Immature natural killer cell (primary cell): Measurements from ENCODE around the gene OR2H2. TPM values are rescaled to one million over a fixed set of nuclear protein-coding genes. Genes with fewer than 3 reads are reported as not detected.

Experiments
- DNase-seq, 3 donors: peaks; one replicate each; pipeline ENCODE4 v3.0.0; 2022; ENCODE audit warnings: mixed read lengths in 1 of 3
- H3K27ac Mint-ChIP-seq, 6 donors: one replicate each; pipeline ENCODE4 v1.8.0; 2020; ENCODE audit warnings: mixed read lengths in 6 of 6, mild to moderate bottlenecking in 5 of 6, inconsistent platforms in 4 of 6, moderate library complexity in 3 of 6
- H3K27me3 Mint-ChIP-seq, 3 donors: one replicate each; pipeline ENCODE4 v1.8.0; 2020 to 2021; ENCODE audit warnings: low read depth in 3 of 3, mild to moderate bottlenecking in 3 of 3, mixed read lengths in 3 of 3, moderate library complexity in 3 of 3, inconsistent platforms in 1 of 3
- H3K36me3 Mint-ChIP-seq, 3 donors: one replicate each; pipeline ENCODE4 v1.8.0; 2020; ENCODE audit warnings: mixed read lengths in 3 of 3, inconsistent platforms in 2 of 3, mild to moderate bottlenecking in 2 of 3
- H3K4me1 Mint-ChIP-seq, 2 donors: one replicate each; pipeline ENCODE4 v1.8.0; 2020; ENCODE audit warnings: inconsistent platforms in 2 of 2, mild to moderate bottlenecking in 2 of 2, mixed read lengths in 2 of 2, moderate library complexity in 1 of 2
- H3K4me3 Mint-ChIP-seq, 5 donors: one replicate each; pipeline ENCODE4 v1.8.0; 2020; ENCODE audit warnings: mild to moderate bottlenecking in 5 of 5, mixed read lengths in 5 of 5, inconsistent platforms in 3 of 5, moderate library complexity in 3 of 5
- H3K9me3 Mint-ChIP-seq, 6 donors: one replicate each; pipeline ENCODE4 v1.8.0; 2020; ENCODE audit warnings: mild to moderate bottlenecking in 6 of 6, mixed read lengths in 6 of 6, inconsistent platforms in 4 of 6, moderate library complexity in 3 of 6
- polyA plus RNA-seq, 3 donors: library from polyadenylated mRNA; unstranded; fragments of 300-500 nt; fragmentation: Illumina TruSeq; gene quantifications; one replicate each; pipeline ENCODE4 v1.2.3, GENCODE V29; 2021

The OR2H2 gene
- not detected for polyA plus RNA-seq

GRCh38 chr6:29584821-29585220 lies at the start of gene OR2H2:
OR2H2 (plus strand) TSS chr6:29585121; CDS start chr6:29587945, 2,824 bp downstream.
- peaks cover 2 to 12% (median 6%) of the 10 kb centered on the region in 3 donors for H3K27me3 Mint-ChIP-seq
- DNase-seq: no peak
- H3K4me1 Mint-ChIP-seq: no peaks in the 10 kb centered on the region
- H3K36me3 Mint-ChIP-seq: no peaks in the 10 kb centered on the region
- H3K4me3 Mint-ChIP-seq: no peak within 1 kb of the TSS
- no peaks in the 10 kb centered on the region for H3K9me3 Mint-ChIP-seq
- no peak within 1 kb of the TSS for H3K27ac Mint-ChIP-seq

GRCh38 chr6:29537714-29538403 lies 47.1 kb upstream of the OR2H2 start:
- Mint-ChIP-seq H3K9me3 (no peaks in the 10 kb centered on the region), H3K27me3 (peaks cover 2 to 4% (median 3%) of the 10 kb centered on the region in 3 donors), H3K4me1 (no peaks in the 10 kb centered on the region), H3K27ac (no peak overlapping the region), H3K36me3 (no peaks in the 10 kb centered on the region), H3K4me3 (no peak overlapping the region)
- no peak for DNase-seq

- no peaks in the 10 kb centered on the region for H3K9me3 Mint-ChIP-seq
- H3K27ac Mint-ChIP-seq: no peak overlapping the region
- DNase-seq: no peak
- H3K4me3 Mint-ChIP-seq: no peak overlapping the region
- peaks cover 0 to under 1% of the 10 kb centered on the region in 2 donors for H3K4me1 Mint-ChIP-seq
- no peaks in the 10 kb centered on the region for H3K36me3 Mint-ChIP-seq
- peaks cover 2 to 12% (median 7%) of the 10 kb centered on the region in 3 donors for H3K27me3 Mint-ChIP-seq
These were observed 37.3 kb upstream of the OR2H2 start for GRCh38 chr6:29547573-29547972.

DNA sequence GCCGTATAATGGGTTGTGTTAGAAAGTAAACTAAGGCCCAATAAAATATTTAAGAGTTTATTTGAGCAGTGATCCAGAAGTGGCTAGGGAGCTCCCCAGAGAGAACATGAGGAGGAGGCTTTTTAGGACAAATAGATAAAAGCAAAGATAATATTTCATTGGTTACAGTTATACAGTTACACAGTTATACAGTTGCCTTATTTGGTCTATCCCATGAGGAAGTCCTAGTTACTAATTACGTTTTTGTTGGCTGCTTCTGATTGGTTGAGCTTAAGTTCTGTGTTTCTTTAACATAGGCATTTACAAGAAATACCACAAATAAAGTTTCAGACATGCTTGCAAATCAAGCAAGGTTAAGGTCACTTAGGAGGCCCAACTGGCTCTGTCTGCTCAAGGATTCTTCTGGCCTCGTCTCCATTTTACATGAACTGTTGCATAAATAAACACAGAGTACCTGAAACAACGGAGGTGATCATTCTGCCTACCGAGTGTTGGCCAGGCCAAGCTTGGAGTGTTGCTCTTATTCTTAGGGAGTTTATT lies 32.3 kb upstream of the OR2H2 start:
- Mint-ChIP-seq H3K9me3 (peaks cover 0 to 5% (median 0%) of the 10 kb centered on the region in 6 donors), H3K4me1 (peaks cover 14 to 17% of the 10 kb centered on the region in 2 donors), H3K36me3 (no peaks in the 10 kb centered on the region), H3K27me3 (peaks cover 2 to 50% (median 14%) of the 10 kb centered on the region in 3 donors), H3K27ac (no peak overlapping the region), H3K4me3 (peak overlapping the region; percentile 20 to 67 (median 60))
- peak; percentile 14 to 47 (median 31) for DNase-seq

- Mint-ChIP-seq H3K27ac (no peak overlapping the region), H3K4me1 (peaks cover 14 to 17% of the 10 kb centered on the region in 2 donors), H3K36me3 (no peaks in the 10 kb centered on the region), H3K9me3 (peaks cover 0 to 5% (median 0%) of the 10 kb centered on the region in 6 donors), H3K27me3 (peaks cover 2 to 51% (median 14%) of the 10 kb centered on the region in 3 donors), H3K4me3 (peak overlapping the region; percentile 39 to 67 (median 60))
- peak in 1 of 3 donors; percentile 2 for DNase-seq
These were observed 31.5 kb upstream of the OR2H2 start for GRCh38 chr6:29553268-29554057.

GRCh38 chr6:29554764-29555163 lies 30.2 kb upstream of the OR2H2 start:
- no peak overlapping the region for H3K27ac Mint-ChIP-seq
- H3K4me3 Mint-ChIP-seq: no peak overlapping the region
- peaks cover 14 to 17% of the 10 kb centered on the region in 2 donors for H3K4me1 Mint-ChIP-seq
- no peak for DNase-seq
- H3K36me3 Mint-ChIP-seq: no peaks in the 10 kb centered on the region
- H3K9me3 Mint-ChIP-seq: peaks cover 0 to 5% (median 0%) of the 10 kb centered on the region in 6 donors
- H3K27me3 Mint-ChIP-seq: peaks cover 2 to 52% (median 12%) of the 10 kb centered on the region in 3 donors

- H3K4me1 Mint-ChIP-seq: peaks cover 14 to 17% of the 10 kb centered on the region in 2 donors
- H3K27ac Mint-ChIP-seq: no peak overlapping the region
- no peak overlapping the region for H3K4me3 Mint-ChIP-seq
- peaks cover 0 to 5% (median 0%) of the 10 kb centered on the region in 6 donors for H3K9me3 Mint-ChIP-seq
- peaks cover 4 to 47% (median 14%) of the 10 kb centered on the region in 3 donors for H3K27me3 Mint-ChIP-seq
- H3K36me3 Mint-ChIP-seq: no peaks in the 10 kb centered on the region
- no peak for DNase-seq
These were observed 27.6 kb upstream of the OR2H2 start for GRCh38 chr6:29557320-29557719.

DNA sequence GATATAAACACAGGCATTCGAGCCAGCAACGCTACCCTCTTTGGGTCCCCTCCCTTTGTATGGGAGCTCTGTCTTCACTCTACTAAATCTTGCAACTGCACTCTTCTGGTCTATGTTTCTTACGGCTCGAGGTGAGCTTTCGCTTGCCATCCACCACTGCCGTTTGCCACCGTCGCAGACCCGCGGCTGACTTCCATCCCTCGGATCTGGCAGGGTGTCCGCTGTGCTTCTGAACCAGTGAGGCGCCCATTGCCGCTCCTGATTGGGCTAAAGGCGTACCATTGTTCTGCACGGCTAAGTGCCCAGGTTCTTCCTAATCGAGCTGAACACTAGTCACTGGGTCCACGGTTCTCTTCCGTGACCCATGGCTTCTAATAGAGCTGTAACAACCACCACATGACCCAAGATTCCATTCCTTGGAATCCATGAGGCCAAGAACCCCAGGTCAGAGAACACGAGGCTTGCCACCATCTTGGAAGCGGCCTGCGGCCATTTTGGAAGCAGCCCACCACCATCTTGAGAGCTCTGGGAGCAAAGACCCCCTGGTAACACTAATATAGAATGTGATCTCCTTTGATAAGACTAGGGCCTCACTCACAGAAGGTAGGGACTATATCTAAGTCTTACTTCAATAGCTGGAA lies 26.4 kb upstream of the OR2H2 start:
- DNase-seq: no peak
- Mint-ChIP-seq H3K36me3 (no peaks in the 10 kb centered on the region), H3K27ac (no peak overlapping the region), H3K9me3 (peaks cover 0 to 5% (median 0%) of the 10 kb centered on the region in 6 donors), H3K4me1 (peaks cover 6% of the 10 kb centered on the region in 2 donors), H3K27me3 (peaks cover 4 to 42% (median 15%) of the 10 kb centered on the region in 3 donors), H3K4me3 (no peak overlapping the region)

GRCh38 chr6:29559524-29560287 lies 25.2 kb upstream of the OR2H2 start, which contains the start of gene UBD:
UBD (minus strand) TSS chr6:29559732; CDS start chr6:29559701, 31 bp downstream.
- Mint-ChIP-seq H3K4me1 (no peaks in the 10 kb centered on the region), H3K27ac (no peak within 1 kb of the TSS), H3K27me3 (peaks cover 4 to 30% (median 8%) of the 10 kb centered on the region in 3 donors), H3K9me3 (peaks cover 0 to 3% (median 0%) of the 10 kb centered on the region in 6 donors), H3K36me3 (no peaks in the 10 kb centered on the region), H3K4me3 (no peak within 1 kb of the TSS)
- DNase-seq: no peak

- H3K27me3 Mint-ChIP-seq: peaks cover 2 to 21% (median 5%) of the 10 kb centered on the region in 3 donors
- no peaks in the 10 kb centered on the region for H3K36me3 Mint-ChIP-seq
- no peak for DNase-seq
- no peak overlapping the region for H3K4me3 Mint-ChIP-seq
- no peak overlapping the region for H3K27ac Mint-ChIP-seq
- H3K4me1 Mint-ChIP-seq: no peaks in the 10 kb centered on the region
- no peaks in the 10 kb centered on the region for H3K9me3 Mint-ChIP-seq
These were observed 23.8 kb upstream of the OR2H2 start for GRCh38 chr6:29561091-29561490.

GRCh38 chr6:29561606-29562181 lies 23.2 kb upstream of the OR2H2 start:
- no peak overlapping the region for H3K27ac Mint-ChIP-seq
- no peak for DNase-seq
- H3K4me1 Mint-ChIP-seq: no peaks in the 10 kb centered on the region
- H3K27me3 Mint-ChIP-seq: peaks cover 2 to 15% (median 6%) of the 10 kb centered on the region in 3 donors
- H3K4me3 Mint-ChIP-seq: no peak overlapping the region
- H3K9me3 Mint-ChIP-seq: no peaks in the 10 kb centered on the region
- H3K36me3 Mint-ChIP-seq: no peaks in the 10 kb centered on the region

DNA sequence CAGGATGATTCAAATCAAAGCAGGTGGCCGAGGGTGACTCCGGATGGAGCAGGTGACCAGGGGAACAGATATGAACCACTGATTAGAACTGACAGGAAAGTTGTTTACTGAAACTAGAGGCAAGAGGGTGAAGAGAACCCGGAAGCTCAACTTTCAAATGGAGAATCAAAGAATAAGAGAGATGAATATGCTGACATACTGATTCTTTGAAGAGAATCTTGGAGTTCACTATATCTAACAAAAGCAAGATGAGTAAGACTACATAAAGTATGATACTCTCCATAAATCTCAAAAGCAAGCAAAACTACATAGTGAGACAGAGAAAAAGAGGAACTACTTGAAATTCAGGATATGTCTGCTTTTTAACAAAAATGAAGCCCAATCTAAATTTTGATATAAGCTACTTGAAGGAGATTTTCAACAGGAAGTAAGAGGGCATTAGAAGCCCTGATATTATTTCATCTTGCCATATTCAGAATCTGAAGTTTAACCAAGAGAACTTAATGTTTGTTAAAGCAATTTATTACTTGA lies 21.4 kb upstream of the OR2H2 start:
- H3K27me3 Mint-ChIP-seq: peaks cover 2 to 9% (median 8%) of the 10 kb centered on the region in 3 donors
- no peaks in the 10 kb centered on the region for H3K36me3 Mint-ChIP-seq
- no peak overlapping the region for H3K27ac Mint-ChIP-seq
- H3K9me3 Mint-ChIP-seq: no peaks in the 10 kb centered on the region
- H3K4me1 Mint-ChIP-seq: no peaks in the 10 kb centered on the region
- no peak overlapping the region for H3K4me3 Mint-ChIP-seq
- DNase-seq: no peak
